GM12878 (cell line): ENCODE measurements around the gene PTPRD. TPM values are rescaled to one million over a fixed set of nuclear protein-coding genes. Genes with fewer than 3 reads are reported as not detected.

ENCODE experiments used
- ATAC-seq: fragments of 200-7000 bp; cut with Tn5 transposase; 3 replicates; pipeline ENCODE4 v1.9.1; 2020; ENCODE audit warnings: mild to moderate bottlenecking, moderate library complexity
- BruUV-seq: library from RNA; stranded (reverse); fragments of 400-500 nt; replicated peaks from 2 replicates; lab custom pipeline; 2021; lab: Mats Ljungman, UMichigan
- CTCF ChIA-PET: fragments of 300-600 bp; sonication (Branson Sonifier 250); formaldehyde crosslinking; extraction: SDS; loops from one replicate; lab custom pipeline; 2021; ENCODE audit warnings: inconsistent platforms; lab: Yijun Ruan, JAX
- POLR2A ChIA-PET: fragments of 350-600 bp; formaldehyde crosslinking; extraction: SDS; loops from one replicate; lab custom pipeline; 2021; ENCODE audit warnings: inconsistent platforms; lab: Charles Lee
- RAD21 ChIA-PET: fragments of 300-600 bp; sonication (Branson Sonifier 250); formaldehyde crosslinking; loops from one replicate; lab custom pipeline; 2023; ENCODE audit warnings: antibody characterized with exemption; ENCODE audit not compliant: unreplicated experiment; lab: Charles Lee
- SMC1A ChIA-PET: fragments of 300-600 bp; sonication (Branson Sonifier 250); formaldehyde crosslinking; loops from one replicate; lab custom pipeline; 2023; ENCODE audit not compliant: unreplicated experiment, uncharacterized antibody; lab: Charles Lee
- DNase-seq: peaks from one replicate; pipeline ENCODE4 v3.0.0-alpha.2; 2011; ENCODE audit warnings: low read depth, low spot score
- FAIRE-seq: peaks from 3 replicates; lab custom pipeline; 2011; peaks lifted over from hg19 to GRCh38; lab: Jason Lieb, UNC
- H2AFZ ChIP-seq: 2 replicates; pipeline ENCODE4 v1.6.0; 2011; ENCODE audit warnings: low read depth, low read length, control low read depth; ENCODE audit not compliant: control insufficient read depth
- H3K27ac ChIP-seq: 2 replicates; pipeline ENCODE4 v1.5.1; 2011; ENCODE audit warnings: control low read depth; ENCODE audit not compliant: control insufficient read depth, insufficient read depth
- H3K27me3 ChIP-seq, 2 experiments: replicated peaks in 1 of 2; 2 replicates each; pipeline versions ENCODE4 v1.6.0 to v1.6.1; 2011; ENCODE audit warnings: low read length in 1 of 2; ENCODE audit not compliant: control insufficient read depth in 2 of 2, insufficient read depth in 2 of 2
- H3K36me3 ChIP-seq, 2 experiments: 2 replicates each; pipeline ENCODE4 v1.5.1; 2011; ENCODE audit warnings: low read length in 1 of 2; ENCODE audit not compliant: control insufficient read depth in 2 of 2, insufficient read depth in 2 of 2
- H3K4me1 ChIP-seq: 2 replicates; pipeline ENCODE4 v1.6.1; 2011; ENCODE audit warnings: mild to moderate bottlenecking, low read length, moderate library complexity, mixed read lengths; ENCODE audit not compliant: control insufficient read depth, insufficient read depth
- H3K4me2 ChIP-seq: 2 replicates; pipeline ENCODE4 v1.6.0; 2011; ENCODE audit warnings: control low read depth; ENCODE audit not compliant: control insufficient read depth, insufficient read depth
- H3K4me3 ChIP-seq: fragments of 200-600 bp; sonication (generic); 2 replicates; pipeline ENCODE4 v1.5.1; 2016
- H3K79me2 ChIP-seq: 2 replicates; pipeline ENCODE4 v1.6.0; 2011; ENCODE audit warnings: low read length; ENCODE audit not compliant: control insufficient read depth, insufficient read depth
- H3K9ac ChIP-seq: 2 replicates; pipeline ENCODE4 v1.8.0; 2011; ENCODE audit warnings: low read length, control low read depth, mixed read lengths; ENCODE audit not compliant: control insufficient read depth, insufficient read depth
- H3K9me3 ChIP-seq: replicated peaks from 3 replicates; pipeline ENCODE4 v1.5.1; 2011; ENCODE audit warnings: mild to moderate bottlenecking, low read length; ENCODE audit not compliant: control insufficient read depth, insufficient read depth
- H4K20me1 ChIP-seq: 2 replicates; pipeline ENCODE4 v1.6.0; 2011; ENCODE audit not compliant: control insufficient read depth, insufficient read depth
- GATAD2B ChIP-seq: fragments of 450-650 bp; conservative IDR thresholded peaks from 2 replicates; pipeline ENCODE4 v1.6.1; 2017; ENCODE audit warnings: low read depth, mild to moderate bottlenecking, moderate library complexity
- MYB ChIP-seq: fragments of 150-350 bp; IDR thresholded peaks from 2 replicates; pipeline ENCODE4 v1.6.1; 2014; ENCODE audit warnings: mild to moderate bottlenecking, low read depth, low read length, borderline replicate concordance
- WGBS: methylation state at CpG from one replicate; pipeline ENCODE4 v1.1.6; 2016; ENCODE audit warnings: low lambda C conversion rate; ENCODE audit not compliant: insufficient replicate concordance, insufficient coverage; ENCODE audit errors: missing lambda C conversion rate; 5-methylcytosine and 5-hydroxymethylcytosine counted together
- in situ Hi-C: fragments of 300-500 bp; cut with MboI; formaldehyde crosslinking; loops from 9 replicates; pipeline ENCODE4 v1.14.3; 2018; ENCODE audit warnings: mixed read lengths
- intact Hi-C: fragments of 100-400 bp; cut with micrococcal nuclease; formaldehyde crosslinking; loops from one replicate; pipeline ENCODE4 v1.14.2; 2022; ENCODE audit not compliant: unreplicated experiment
- polyA plus RNA-seq, 11 experiments: library from polyadenylated mRNA; depleted of rRNA in 4 of 11; unstranded in 6 of 11; stranded (reverse) in 5 of 11; fragments of >200 nt; fragmentation: Nextera tagmentation in 4 of 11; fragmentation: Illumina TruSeq in 1 of 11; extraction: Ambion mirVana in 4 of 11; extraction: Trizol in 1 of 11; gene quantifications; 1 replicate in 1 of 11; 2 replicates in 10 of 11; pipeline versions ENCODE4 v1.2.1 to v1.2.3, GENCODE V29; 2011 to 2016; ENCODE audit warnings: inconsistent platforms in 2 of 11, missing spikeins in 2 of 11, low read depth in 1 of 11
- total RNA-seq, 4 experiments: library from RNA; depleted of rRNA in 3 of 4; stranded (reverse); fragments of >200 nt in 3 of 4; fragmentation: Illumina TruSeq in 1 of 4; extraction: Trizol in 1 of 4; gene quantifications; 2 replicates each; pipeline versions ENCODE4 v1.2.1 to v1.2.3, GENCODE V29; 2013 to 2021
- TF ChIP-seq, protein P1 (sequence below): IDR thresholded peaks from 2 replicates; pipeline ENCODE4 v1.6.1; 2011; ENCODE audit warnings: borderline replicate concordance, low read depth, mild to moderate bottlenecking, moderate library complexity, mixed read lengths, low read length; ENCODE audit not compliant: insufficient read depth; ENCODE audit errors: extremely low read length
- TF ChIP-seq, protein P2 (sequence below): fragments of 450-650 bp; IDR thresholded peaks from 2 replicates; pipeline ENCODE4 v1.6.1; 2017; ENCODE audit warnings: mild to moderate bottlenecking, moderate library complexity
- TF ChIP-seq, protein P3 (sequence below): IDR thresholded peaks from 2 replicates; pipeline ENCODE4 v1.6.1; 2012; ENCODE audit warnings: low read depth, low read length, improper control_type of control experiment
- TF ChIP-seq, protein P4 (sequence below): fragments of 450-650 bp; formaldehyde crosslinking; IDR thresholded peaks from 2 replicates; pipeline ENCODE4 v1.4.0; 2022; ENCODE audit warnings: mild to moderate bottlenecking, moderate library complexity

PTPRD gene
- total and polyA plus RNA-seq, 10 of the 15 experiments (the other 5 are each of a cell fraction or from before 2014, with no cell fraction given) = under 0.01 to 0.05 (median 0.01) TPM; not detected in 7

DNA sequence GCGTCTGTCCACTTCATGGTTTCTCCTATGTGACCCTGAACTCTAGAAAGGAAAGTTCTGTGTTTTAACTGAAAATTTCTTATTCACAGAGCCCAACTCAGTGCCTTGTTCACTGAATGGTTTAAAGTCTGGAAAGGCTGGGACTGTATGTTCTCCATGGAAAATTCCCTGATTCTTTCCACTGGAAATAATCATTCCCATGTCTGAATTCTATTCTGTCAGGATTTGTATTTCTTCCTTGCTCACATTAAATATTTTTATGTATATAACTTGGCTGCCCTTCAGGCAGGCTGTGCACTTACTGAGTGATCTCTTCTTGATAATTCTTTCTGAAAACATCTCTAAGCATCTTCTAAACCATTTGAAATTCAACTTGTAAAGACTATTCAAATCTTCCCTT lies 1686.3 kb downstream of the PTPRD start:
- DNase-seq (no peak), FAIRE-seq (no peak), ATAC-seq (no peak)
- SMC1A ChIA-PET = no interaction called here
- POLR2A ChIA-PET = no interaction called here
- no peaks in the 10 kb centered on the region for H4K20me1 ChIP-seq
- no peaks in the 10 kb centered on the region for H3K4me1 ChIP-seq
- H3K27ac ChIP-seq = no peak overlapping the region
- intact Hi-C loops (no loop called here), in situ Hi-C loops (no loop called here)
- H3K36me3 ChIP-seq = no peaks in the 10 kb centered on the region
- no peaks in the 10 kb centered on the region for H3K79me2 ChIP-seq
- H2AFZ ChIP-seq = no peak overlapping the region
- BruUV-seq = no TSS peak
- TF ChIP-seq, protein P1, sequence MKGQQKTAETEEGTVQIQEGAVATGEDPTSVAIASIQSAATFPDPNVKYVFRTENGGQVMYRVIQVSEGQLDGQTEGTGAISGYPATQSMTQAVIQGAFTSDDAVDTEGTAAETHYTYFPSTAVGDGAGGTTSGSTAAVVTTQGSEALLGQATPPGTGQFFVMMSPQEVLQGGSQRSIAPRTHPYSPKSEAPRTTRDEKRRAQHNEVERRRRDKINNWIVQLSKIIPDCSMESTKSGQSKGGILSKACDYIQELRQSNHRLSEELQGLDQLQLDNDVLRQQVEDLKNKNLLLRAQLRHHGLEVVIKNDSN = no peak
- TF ChIP-seq, protein P2, sequence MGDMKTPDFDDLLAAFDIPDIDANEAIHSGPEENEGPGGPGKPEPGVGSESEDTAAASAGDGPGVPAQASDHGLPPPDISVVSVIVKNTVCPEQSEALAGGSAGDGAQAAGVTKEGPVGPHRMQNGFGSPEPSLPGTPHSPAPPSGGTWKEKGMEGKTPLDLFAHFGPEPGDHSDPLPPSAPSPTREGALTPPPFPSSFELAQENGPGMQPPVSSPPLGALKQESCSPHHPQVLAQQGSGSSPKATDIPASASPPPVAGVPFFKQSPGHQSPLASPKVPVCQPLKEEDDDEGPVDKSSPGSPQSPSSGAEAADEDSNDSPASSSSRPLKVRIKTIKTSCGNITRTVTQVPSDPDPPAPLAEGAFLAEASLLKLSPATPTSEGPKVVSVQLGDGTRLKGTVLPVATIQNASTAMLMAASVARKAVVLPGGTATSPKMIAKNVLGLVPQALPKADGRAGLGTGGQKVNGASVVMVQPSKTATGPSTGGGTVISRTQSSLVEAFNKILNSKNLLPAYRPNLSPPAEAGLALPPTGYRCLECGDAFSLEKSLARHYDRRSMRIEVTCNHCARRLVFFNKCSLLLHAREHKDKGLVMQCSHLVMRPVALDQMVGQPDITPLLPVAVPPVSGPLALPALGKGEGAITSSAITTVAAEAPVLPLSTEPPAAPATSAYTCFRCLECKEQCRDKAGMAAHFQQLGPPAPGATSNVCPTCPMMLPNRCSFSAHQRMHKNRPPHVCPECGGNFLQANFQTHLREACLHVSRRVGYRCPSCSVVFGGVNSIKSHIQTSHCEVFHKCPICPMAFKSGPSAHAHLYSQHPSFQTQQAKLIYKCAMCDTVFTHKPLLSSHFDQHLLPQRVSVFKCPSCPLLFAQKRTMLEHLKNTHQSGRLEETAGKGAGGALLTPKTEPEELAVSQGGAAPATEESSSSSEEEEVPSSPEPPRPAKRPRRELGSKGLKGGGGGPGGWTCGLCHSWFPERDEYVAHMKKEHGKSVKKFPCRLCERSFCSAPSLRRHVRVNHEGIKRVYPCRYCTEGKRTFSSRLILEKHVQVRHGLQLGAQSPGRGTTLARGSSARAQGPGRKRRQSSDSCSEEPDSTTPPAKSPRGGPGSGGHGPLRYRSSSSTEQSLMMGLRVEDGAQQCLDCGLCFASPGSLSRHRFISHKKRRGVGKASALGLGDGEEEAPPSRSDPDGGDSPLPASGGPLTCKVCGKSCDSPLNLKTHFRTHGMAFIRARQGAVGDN = no peak
- TF ChIP-seq GATAD2B (no peak), MYB (no peak)
- TF ChIP-seq, protein P3, sequence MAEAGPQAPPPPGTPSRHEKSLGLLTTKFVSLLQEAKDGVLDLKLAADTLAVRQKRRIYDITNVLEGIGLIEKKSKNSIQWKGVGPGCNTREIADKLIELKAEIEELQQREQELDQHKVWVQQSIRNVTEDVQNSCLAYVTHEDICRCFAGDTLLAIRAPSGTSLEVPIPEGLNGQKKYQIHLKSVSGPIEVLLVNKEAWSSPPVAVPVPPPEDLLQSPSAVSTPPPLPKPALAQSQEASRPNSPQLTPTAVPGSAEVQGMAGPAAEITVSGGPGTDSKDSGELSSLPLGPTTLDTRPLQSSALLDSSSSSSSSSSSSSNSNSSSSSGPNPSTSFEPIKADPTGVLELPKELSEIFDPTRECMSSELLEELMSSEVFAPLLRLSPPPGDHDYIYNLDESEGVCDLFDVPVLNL = no peak
- TF ChIP-seq, protein P4, sequence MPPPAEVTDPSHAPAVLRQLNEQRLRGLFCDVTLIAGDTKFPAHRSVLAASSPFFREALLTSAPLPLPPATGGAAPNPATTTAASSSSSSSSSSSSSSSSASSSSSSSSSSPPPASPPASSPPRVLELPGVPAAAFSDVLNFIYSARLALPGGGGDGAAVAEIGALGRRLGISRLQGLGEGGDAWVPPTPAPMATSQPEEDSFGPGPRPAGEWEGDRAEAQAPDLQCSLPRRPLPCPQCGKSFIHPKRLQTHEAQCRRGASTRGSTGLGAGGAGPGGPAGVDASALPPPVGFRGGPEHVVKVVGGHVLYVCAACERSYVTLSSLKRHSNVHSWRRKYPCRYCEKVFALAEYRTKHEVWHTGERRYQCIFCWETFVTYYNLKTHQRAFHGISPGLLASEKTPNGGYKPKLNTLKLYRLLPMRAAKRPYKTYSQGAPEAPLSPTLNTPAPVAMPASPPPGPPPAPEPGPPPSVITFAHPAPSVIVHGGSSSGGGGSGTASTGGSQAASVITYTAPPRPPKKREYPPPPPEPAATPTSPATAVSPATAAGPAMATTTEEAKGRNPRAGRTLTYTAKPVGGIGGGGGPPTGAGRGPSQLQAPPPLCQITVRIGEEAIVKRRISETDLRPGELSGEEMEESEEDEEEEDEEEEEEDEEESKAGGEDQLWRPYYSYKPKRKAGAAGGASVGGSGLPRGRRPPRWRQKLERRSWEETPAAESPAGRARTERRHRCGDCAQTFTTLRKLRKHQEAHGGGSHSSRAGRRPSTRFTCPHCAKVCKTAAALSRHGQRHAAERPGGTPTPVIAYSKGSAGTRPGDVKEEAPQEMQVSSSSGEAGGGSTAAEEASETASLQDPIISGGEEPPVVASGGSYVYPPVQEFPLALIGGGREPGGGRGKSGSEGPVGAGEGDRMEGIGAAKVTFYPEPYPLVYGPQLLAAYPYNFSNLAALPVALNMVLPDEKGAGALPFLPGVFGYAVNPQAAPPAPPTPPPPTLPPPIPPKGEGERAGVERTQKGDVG (CRISPR knock-in tag) = no peak
- H3K27me3 ChIP-seq = no peaks in the 10 kb centered on the region
- no peak overlapping the region for H3K4me2 ChIP-seq
- H3K9ac ChIP-seq = no peak overlapping the region
- RAD21 ChIA-PET = no interaction called here
- H3K9me3 ChIP-seq = no peaks in the 10 kb centered on the region
- 0% methylated on average over 1 of the region's 1 CpG for WGBS
- CTCF ChIA-PET = no interaction called here
- H3K4me3 ChIP-seq = no peak overlapping the region
